ENCODE measurements around the gene SLC22A13.

The SLC22A13 gene

GRCh38 chr3:38247366-38248035 lies 18.1 kb upstream of the SLC22A13 start:
- DNase-seq (ENCODE audit: low spot score) = no peak
- in situ Hi-C loops (cut with MboI; ENCODE audit: low sequenced_read_pairs, unreplicated experiment) = no loop called here
- no peak for TF ChIP-seq CTCF (IDR thresholded peaks at IDR 0.05; ENCODE audit: borderline replicate concordance, control extremely low read depth, extremely low read depth, insufficient read depth, missing control alignments)

- DNase-seq (ENCODE audit: low spot score) = no peak
- in situ Hi-C loops (cut with MboI; ENCODE audit: low sequenced_read_pairs, unreplicated experiment) = no loop called here
- no peak for TF ChIP-seq CTCF (IDR thresholded peaks at IDR 0.05; ENCODE audit: borderline replicate concordance, control extremely low read depth, extremely low read depth, insufficient read depth, missing control alignments)
Observed at GRCh38 chr3:38250198-38250597, 15.4 kb upstream of the SLC22A13 start.

- in situ Hi-C loops (cut with MboI; ENCODE audit: low sequenced_read_pairs, unreplicated experiment) = no loop called here
- no peak for DNase-seq (ENCODE audit: low spot score)
- no peak for TF ChIP-seq CTCF (IDR thresholded peaks at IDR 0.05; ENCODE audit: borderline replicate concordance, control extremely low read depth, extremely low read depth, insufficient read depth, missing control alignments)
Observed at GRCh38 chr3:38251197-38251596, 14.4 kb upstream of the SLC22A13 start.

- no peak for TF ChIP-seq CTCF (IDR thresholded peaks at IDR 0.05; ENCODE audit: borderline replicate concordance, control extremely low read depth, extremely low read depth, insufficient read depth, missing control alignments)
- in situ Hi-C loops (cut with MboI; ENCODE audit: low sequenced_read_pairs, unreplicated experiment) = no loop called here
- DNase-seq (ENCODE audit: low spot score) = no peak
Observed at GRCh38 chr3:38253704-38254103, 11.9 kb upstream of the SLC22A13 start.

GRCh38 chr3:38254872-38255271 lies 10.7 kb upstream of the SLC22A13 start:
- in situ Hi-C loops (cut with MboI; ENCODE audit: low sequenced_read_pairs, unreplicated experiment) = no loop called here
- DNase-seq (ENCODE audit: low spot score) = no peak

GRCh38 chr3:38255627-38256026 lies 10.0 kb upstream of the SLC22A13 start:
- TF ChIP-seq CTCF (IDR thresholded peaks at IDR 0.05; ENCODE audit: borderline replicate concordance, control extremely low read depth, extremely low read depth, insufficient read depth, missing control alignments) = no peak
- DNase-seq (ENCODE audit: low spot score) = no peak
- in situ Hi-C loops (cut with MboI; ENCODE audit: low sequenced_read_pairs, unreplicated experiment) = no loop called here

More at GRCh38 chr3:38254872-38255271, 10.7 kb upstream of the SLC22A13 start:
- no peak for TF ChIP-seq CTCF (IDR thresholded peaks at IDR 0.05; ENCODE audit: borderline replicate concordance, control extremely low read depth, extremely low read depth, insufficient read depth, missing control alignments)

Data from GM13976 (cell line).